Erythroblast (primary cell): ENCODE data around the gene CHAF1A.

Experiments used
- GATA1 ChIP-seq: IDR thresholded peaks from 2 replicates; pipeline ENCODE4 v1.6.1; 2011; ENCODE audit warnings: low read depth, mild to moderate bottlenecking, control low read depth, low read length, moderate library complexity
- POLR2A ChIP-seq: IDR thresholded peaks from 2 replicates; pipeline ENCODE4 v1.6.1; 2011; ENCODE audit warnings: mild to moderate bottlenecking, low read length

- TF ChIP-seq POLR2A (no peak), GATA1 (no peak)
These were observed 39.5 kb upstream of the CHAF1A start for GRCh38 chr19:4362831-4363545.
